K562 (cell line): Measurements from ENCODE around the gene GRK3. TPM values are rescaled to one million over a fixed set of nuclear protein-coding genes. Genes with fewer than 3 reads are reported as not detected.
"Not testable (repeated sequence)": the region's sequence is repeated elsewhere in the genome, so short reads cannot be mapped to it uniquely, and the experiment has no call there.

Source experiments
- ATAC-seq: fragments of 200-7000 bp; cut with Tn5 transposase; 3 replicates; pipeline ENCODE4 v1.9.1; 2020; ENCODE audit warnings: moderate library complexity
- BruUV-seq: library from RNA; stranded (reverse); fragments of 400-500 nt; replicated peaks from 2 replicates; lab custom pipeline; 2021; lab: Mats Ljungman, UMichigan
- CTCF ChIA-PET: fragments of 300-600 bp; formaldehyde crosslinking; extraction: SDS; loops from one replicate; lab custom pipeline; 2021; ENCODE audit warnings: low intra/inter-chr PET ratio; lab: Yijun Ruan, JAX
- POLR2A ChIA-PET: fragments of 300-600, 350-650 bp; sonication (Branson Sonifier 250); formaldehyde crosslinking; extraction: SDS; loops from one replicate; lab custom pipeline; 2021; ENCODE audit warnings: antibody characterized with exemption, inconsistent platforms; lab: Yijun Ruan, JAX
- DNase-seq, 4 experiments: peaks; one replicate each; pipeline versions ENCODE4 v3.0.0 to v3.0.0-alpha.2; 2011 to 2018; ENCODE audit warnings: low spot score in 3 of 4, mixed read lengths in 3 of 4; ENCODE audit errors: extremely low read depth in 1 of 4
- FAIRE-seq: peaks from 2 replicates; lab custom pipeline; 2011; peaks lifted over from hg19 to GRCh38; lab: Jason Lieb, UNC
- H2AFZ ChIP-seq: 2 replicates; pipeline ENCODE4 v1.6.0; 2011; ENCODE audit warnings: low read depth, low read length, control low read depth, inconsistent platforms
- H3K27ac ChIP-seq: fragments of 200-600 bp; 3 replicates; pipeline ENCODE4 v1.8.0; 2011; ENCODE audit warnings: low read depth, mild to moderate bottlenecking, control low read depth, inconsistent platforms, low read length, moderate library complexity, mixed read lengths; ENCODE audit errors: extremely low read depth
- H3K27me3 ChIP-seq, 2 experiments: fragments of 300-600 bp in 1 of 2; 2 replicates in 1 of 2; 3 replicates in 1 of 2; pipeline versions ENCODE4 v1.6.0 to v1.8.0; 2011; ENCODE audit warnings: inconsistent platforms in 2 of 2, low read length in 2 of 2, mild to moderate bottlenecking in 1 of 2, mixed read lengths in 1 of 2, moderate library complexity in 1 of 2; ENCODE audit not compliant: control insufficient read depth in 2 of 2, insufficient read depth in 2 of 2
- H3K36me3 ChIP-seq: fragments of 300-600 bp; 3 replicates; pipeline ENCODE4 v1.8.0; 2011; ENCODE audit warnings: mild to moderate bottlenecking, low read length, inconsistent platforms; ENCODE audit not compliant: control insufficient read depth, insufficient read depth
- H3K4me1 ChIP-seq, 2 experiments: fragments of 200-600 bp in 1 of 2; replicated peaks in 1 of 2; 2 replicates in 1 of 2; 3 replicates in 1 of 2; pipeline versions ENCODE4 v1.5.1 to v1.8.0; 2011; ENCODE audit warnings: inconsistent platforms in 2 of 2, low read length in 2 of 2, mild to moderate bottlenecking in 1 of 2, mixed read lengths in 1 of 2, moderate library complexity in 1 of 2; ENCODE audit not compliant: control insufficient read depth in 2 of 2, insufficient read depth in 2 of 2
- H3K4me2 ChIP-seq: 2 replicates; pipeline ENCODE4 v1.6.1; 2011; ENCODE audit warnings: low read length, control low read depth, inconsistent platforms, mixed read lengths; ENCODE audit not compliant: insufficient read depth
- H3K4me3 ChIP-seq: fragments of 200-600 bp; sonication (generic), shearing (Covaris generic); 2 replicates; pipeline ENCODE4 v1.5.1; 2016; ENCODE audit warnings: control low read depth, inconsistent platforms
- H3K79me2 ChIP-seq: fragments of 200-600 bp; 3 replicates; pipeline ENCODE4 v1.8.0; 2011; ENCODE audit warnings: low read length, inconsistent platforms; ENCODE audit not compliant: control insufficient read depth, insufficient read depth
- H3K9ac ChIP-seq, 2 experiments: 2 replicates each; pipeline versions ENCODE4 v1.6.0 to v1.6.1; 2011; ENCODE audit warnings: low read depth in 2 of 2, low read length in 2 of 2, control low read depth in 1 of 2, inconsistent platforms in 1 of 2, mild to moderate bottlenecking in 1 of 2, mixed read lengths in 1 of 2; ENCODE audit not compliant: insufficient read depth in 1 of 2
- H3K9me1 ChIP-seq: one replicate; pipeline ENCODE4 v1.6.0; 2011; ENCODE audit warnings: inconsistent platforms, mild to moderate bottlenecking, low read length, moderate library complexity; ENCODE audit not compliant: control insufficient read depth, insufficient read depth
- H3K9me3 ChIP-seq: replicated peaks from 2 replicates; pipeline ENCODE4 v1.5.1; 2011; ENCODE audit warnings: low read depth, low read length, inconsistent platforms; ENCODE audit not compliant: control insufficient read depth, insufficient read depth
- H4K20me1 ChIP-seq: replicated peaks from 2 replicates; pipeline ENCODE4 v1.6.1; 2011; ENCODE audit warnings: low read length, inconsistent platforms, mixed read lengths; ENCODE audit not compliant: control insufficient read depth, insufficient read depth
- CEBPG ChIP-seq, 3 experiments: fragments of 200-800 bp in 1 of 3; sonication (Bioruptor generic) in 1 of 3; sonication (generic) in 1 of 3; formaldehyde crosslinking in 1 of 3; IDR thresholded peaks in 2 of 3; conservative IDR thresholded peaks in 1 of 3; 2 replicates each; pipeline versions ENCODE4 v1.6.1 to v1.8.0; 2016 to 2022; ENCODE audit warnings: missing compliant biosample characterization in 2 of 3, missing genetic modification characterization in 2 of 3, mild to moderate bottlenecking in 1 of 3, missing genetic modification reagents in 1 of 3
- CREM ChIP-seq: IDR thresholded peaks from 2 replicates; pipeline ENCODE4 v1.6.1; 2014; ENCODE audit warnings: antibody characterized with exemption, low read depth
- KDM5B ChIP-seq: fragments of 200-600 bp; sonication (generic); IDR thresholded peaks from 2 replicates; pipeline ENCODE4 v1.6.1; 2012; ENCODE audit warnings: low read depth, mild to moderate bottlenecking, moderate library complexity, low read length, control low read depth, inconsistent platforms; ENCODE audit not compliant: insufficient replicate concordance
- L3MBTL2 ChIP-seq: fragments of 450-650 bp; IDR thresholded peaks from 2 replicates; pipeline ENCODE4 v1.6.1; 2016; ENCODE audit warnings: mild to moderate bottlenecking, moderate library complexity
- MTA2 ChIP-seq: fragments of 450-650 bp; IDR thresholded peaks from 2 replicates; pipeline ENCODE4 v1.6.1; 2016; ENCODE audit warnings: low read depth
- SPI1 ChIP-seq: IDR thresholded peaks from 2 replicates; pipeline ENCODE4 v1.6.1; 2011; ENCODE audit warnings: low read depth, low read length, control low read depth, borderline replicate concordance
- STAT5A ChIP-seq: IDR thresholded peaks from 2 replicates; pipeline ENCODE4 v1.6.1; 2012; ENCODE audit warnings: low read length, inconsistent platforms, borderline replicate concordance
- TCF7L2 ChIP-seq: fragments of 150-350 bp; IDR thresholded peaks from 2 replicates; pipeline ENCODE4 v1.6.1; 2016; ENCODE audit warnings: low read depth, mild to moderate bottlenecking, low read length, moderate library complexity
- ZFP30 ChIP-seq: fragments of 250-450 bp; sonication (Bioruptor Pico); IDR thresholded peaks from 2 replicates; pipeline ENCODE4 v1.8.0; 2022; ENCODE audit warnings: moderate library complexity, mild to moderate bottlenecking, inconsistent platforms, borderline replicate concordance
- ZNF217 ChIP-seq: sonication (generic); formaldehyde crosslinking; IDR thresholded peaks from 2 replicates; pipeline ENCODE4 v1.8.0; 2022; ENCODE audit warnings: mild to moderate bottlenecking, missing genetic modification reagents
- ZNF780A ChIP-seq: fragments of 250-450 bp; sonication (Bioruptor Pico); IDR thresholded peaks from 2 replicates; pipeline ENCODE4 v1.5.0; 2021; ENCODE audit warnings: mild to moderate bottlenecking
- WGBS: fragments of 100-300 bp; shearing (Covaris generic); methylation state at CpG from one replicate; pipeline ENCODE4 v1.1.6; 2016; ENCODE audit warnings: low coverage, mixed read lengths; ENCODE audit not compliant: insufficient coverage; ENCODE audit errors: missing lambda C conversion rate; 5-methylcytosine and 5-hydroxymethylcytosine counted together
- in situ Hi-C: fragments of 300-500 bp; cut with MboI; formaldehyde crosslinking; loops from 4 replicates; pipeline ENCODE4 v1.15.0; 2018; ENCODE audit warnings: inconsistent platforms, mixed read lengths
- intact Hi-C: fragments of 100-400 bp; cut with micrococcal nuclease; formaldehyde crosslinking; loops from 2 replicates; pipeline ENCODE4 v1.14.2; 2022
- polyA plus RNA-seq, 8 experiments: library from polyadenylated mRNA; depleted of rRNA in 4 of 8; stranded (reverse) in 5 of 8; unstranded in 3 of 8; fragments of >200 nt; fragmentation: Nextera tagmentation in 2 of 8; fragmentation: Illumina TruSeq in 1 of 8; extraction: Ambion mirVana in 2 of 8; extraction: Trizol in 1 of 8; gene quantifications; 2 replicates each; pipeline versions ENCODE4 v1.2.1 to v1.2.3, GENCODE V29; 2011 to 2014; ENCODE audit warnings: inconsistent platforms in 1 of 8, missing spikeins in 1 of 8
- total RNA-seq, 7 experiments: library from RNA; depleted of rRNA in 6 of 7; stranded (reverse); fragments of >200 nt in 6 of 7; fragmentation: Illumina TruSeq in 2 of 7; extraction: Trizol in 2 of 7; gene quantifications; 2 replicates each; pipeline versions ENCODE4 v1.2.1 to v1.2.3, GENCODE V29; 2011 to 2021; ENCODE audit warnings: low replicate concordance in 1 of 7
- TF ChIP-seq, protein P1 (sequence below): fragments of 450-650 bp; formaldehyde crosslinking; IDR thresholded peaks from 2 replicates; pipeline ENCODE4 v1.4.0; 2020; ENCODE audit warnings: mild to moderate bottlenecking, moderate library complexity

GRK3 gene
- total and polyA plus RNA-seq, 9 of the 15 experiments (the other 6 are each of a cell fraction or from before 2014, with no cell fraction given) = 1.4 to 7.6 (median 3.6) TPM

- H3K4me2 ChIP-seq = peak overlapping the region; percentile 80; the same call in 1 of the 2 replicates
- peaks cover 21% of the 10 kb centered on the region for H3K79me2 ChIP-seq
- FAIRE-seq = peak; percentile 54
- H3K9me1 ChIP-seq, CTCF ChIA-PET, H3K27me3 ChIP-seq, H4K20me1 ChIP-seq, in situ Hi-C loops, H3K36me3 ChIP-seq, intact Hi-C loops, H3K4me3 ChIP-seq, H3K9me3 ChIP-seq, H3K27ac ChIP-seq, ATAC-seq, DNase-seq, BruUV-seq: not testable (repeated sequence)
- peak overlapping the region in 1 of 2 experiments; percentile 53; a peak in 2 of 4 replicates for H3K9ac ChIP-seq
- 42% methylated on average over 9 of the region's 10 CpGs for WGBS
- POLR2A ChIA-PET = interaction anchor here (0.6 kb wide), 1 partner anchor 11 kb away, joined by 3 read pairs; no protein-coding TSS in a partner anchor
- H3K4me1 ChIP-seq = peaks cover 13 to 17% of the 10 kb centered on the region in 2 experiments
- H2AFZ ChIP-seq = peak overlapping the region; percentile 94
Observed at GRCh38 chr22:25562966-25563760, 1.3 kb upstream of the GRK3 start.

DNA sequence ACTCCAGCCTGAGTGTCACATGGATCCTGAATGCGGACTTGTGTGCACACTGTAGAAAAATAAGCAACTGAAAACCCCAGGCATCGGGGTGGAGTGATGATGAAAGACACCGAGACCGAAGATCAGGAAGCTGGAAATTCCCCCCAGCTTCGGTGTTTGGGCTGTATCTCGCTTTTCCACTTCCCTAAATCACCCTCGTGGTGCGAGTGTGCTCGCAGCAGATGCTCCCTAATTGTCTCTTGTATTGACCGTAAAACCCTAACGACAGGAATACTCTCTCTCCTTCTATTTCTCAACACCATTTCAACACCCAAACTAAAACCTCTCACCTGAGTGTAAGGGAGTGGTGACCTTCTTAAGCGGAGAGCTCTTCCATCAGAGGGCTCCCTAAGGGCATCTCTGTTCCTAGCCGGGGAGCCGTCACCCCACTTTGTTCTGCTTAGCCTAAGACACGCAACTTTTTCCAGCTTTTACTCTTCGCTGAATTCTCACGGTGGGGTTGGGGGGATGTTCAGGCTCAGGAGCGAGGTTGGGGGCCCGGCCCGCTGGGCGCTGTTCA lies 635 bp upstream of the GRK3 start:
- peaks cover 13 to 17% of the 10 kb centered on the region in 2 experiments for H3K4me1 ChIP-seq
- no peaks in the 10 kb centered on the region for H3K27me3 ChIP-seq
- H3K9me1 ChIP-seq = no peaks in the 10 kb centered on the region
- peak overlapping the region; percentile 94 for H2AFZ ChIP-seq
- BruUV-seq = TSS peak; percentile 83
- DNase-seq (peak in 1 of 4 experiments; percentile 8), ATAC-seq (peak; percentile 54), FAIRE-seq (no peak)
- peak overlapping the region; percentile 80 for H3K4me2 ChIP-seq
- ChIA-PET CTCF (no interaction called here), POLR2A (interaction anchor here (0.6 to 1.7 kb wide), 2 partner anchors 12 to 178 kb away, joined by 3 to 5 read pairs; partner anchors contain the start of gene MYO18B)
- peak overlapping the region; percentile 82 for H3K4me3 ChIP-seq
- in situ Hi-C loops (no loop called here), intact Hi-C loops (no loop called here)
- H3K36me3 ChIP-seq = no peaks in the 10 kb centered on the region
- no peaks in the 10 kb centered on the region for H3K9me3 ChIP-seq
- H3K9ac ChIP-seq = peak overlapping the region; percentile 53 to 89
- WGBS = 7% methylated on average over 17 of the region's 21 CpGs
- peak overlapping the region; percentile 48; the same call in 2 of the 3 replicates for H3K27ac ChIP-seq
- H4K20me1 ChIP-seq = no peaks in the 10 kb centered on the region
- peaks cover 28% of the 10 kb centered on the region for H3K79me2 ChIP-seq
- TF ChIP-seq L3MBTL2 (peak; percentile 53; the same call in 1 of the 2 replicates), CREM (no peak), MTA2 (no peak), KDM5B (no peak), SPI1 (peak; percentile 79), ZFP30 (no peak), CEBPG (CRISPR knock-in tag; IDR thresholded peaks at IDR 0.05) (no peak), CEBPG (tag; conservative IDR thresholded peaks at IDR 0.05 in 1 of 2, IDR thresholded peaks at IDR 0.05 in 1 of 2) (0 out of 4 replicates have a peak, but pooled peaks of 1 of the 2 experiments have one; percentile 17), TCF7L2 (no peak), ZNF217 (CRISPR knock-in tag) (no peak), ZNF780A (no peak), STAT5A (no peak)
- TF ChIP-seq, protein P1, sequence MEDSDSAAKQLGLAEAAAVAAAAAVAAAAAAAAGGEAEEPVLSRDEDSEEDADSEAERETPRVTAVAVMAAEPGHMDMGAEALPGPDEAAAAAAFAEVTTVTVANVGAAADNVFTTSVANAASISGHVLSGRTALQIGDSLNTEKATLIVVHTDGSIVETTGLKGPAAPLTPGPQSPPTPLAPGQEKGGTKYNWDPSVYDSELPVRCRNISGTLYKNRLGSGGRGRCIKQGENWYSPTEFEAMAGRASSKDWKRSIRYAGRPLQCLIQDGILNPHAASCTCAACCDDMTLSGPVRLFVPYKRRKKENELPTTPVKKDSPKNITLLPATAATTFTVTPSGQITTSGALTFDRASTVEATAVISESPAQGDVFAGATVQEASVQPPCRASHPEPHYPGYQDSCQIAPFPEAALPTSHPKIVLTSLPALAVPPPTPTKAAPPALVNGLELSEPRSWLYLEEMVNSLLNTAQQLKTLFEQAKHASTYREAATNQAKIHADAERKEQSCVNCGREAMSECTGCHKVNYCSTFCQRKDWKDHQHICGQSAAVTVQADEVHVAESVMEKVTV = no peak
